Fibroblast of gingiva (primary cell): ENCODE results near the gene TMTC1.
"Not testable (repeated sequence)": the region's sequence is repeated elsewhere in the genome, so short reads cannot be mapped to it uniquely, and the experiment has no call there.

ENCODE experiments used
- DNase-seq: peaks from one replicate; pipeline ENCODE4 v3.0.0-alpha.2; 2011; ENCODE audit warnings: low read depth

The TMTC1 gene

GRCh38 chr12:29569132-29569757 lies 214.5 kb downstream of the TMTC1 start:
- DNase-seq: peak; percentile 65

DNA sequence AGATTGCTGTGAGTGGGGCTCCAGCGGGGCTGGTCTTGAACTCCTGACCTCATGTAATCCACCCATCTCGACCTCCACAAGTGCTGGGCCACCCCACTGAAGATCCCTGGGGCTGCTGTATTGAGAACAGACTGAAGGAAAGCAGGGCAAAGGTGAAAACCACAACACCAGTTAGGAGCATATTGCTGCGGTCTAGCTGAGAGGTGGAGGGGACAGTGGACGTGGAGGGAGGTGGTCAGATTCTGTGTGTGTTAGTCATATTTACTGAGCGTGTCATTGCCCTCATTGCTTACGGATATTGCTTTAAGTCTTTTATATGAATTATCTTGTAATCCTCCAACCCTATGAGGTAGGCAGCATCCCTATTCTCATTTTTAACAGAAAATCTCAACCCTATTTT lies 217.3 kb downstream of the TMTC1 start:
- DNase-seq: no peak

- no peak for DNase-seq
Observed at GRCh38 chr12:29565727-29566126, 218.0 kb downstream of the TMTC1 start.

DNA sequence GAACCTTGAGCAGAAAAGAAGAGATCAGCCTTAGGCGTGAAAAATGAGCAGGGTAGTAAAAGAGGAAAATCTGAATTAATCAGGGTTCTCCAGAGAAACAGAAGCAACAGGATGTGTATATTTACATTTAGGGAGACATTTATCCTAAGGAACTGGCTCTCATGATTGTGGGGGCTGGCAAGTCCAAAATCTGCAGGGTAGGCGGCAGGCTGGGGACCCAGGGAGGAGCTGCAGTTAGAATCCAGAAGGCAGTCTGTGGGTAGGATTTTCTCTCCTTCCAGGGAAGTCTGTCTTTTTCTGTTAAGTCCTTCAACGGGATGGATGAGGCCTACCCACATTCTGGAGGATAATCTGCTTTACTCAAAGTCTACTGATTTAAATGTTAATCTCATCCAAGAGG lies 218.8 kb downstream of the TMTC1 start:
- DNase-seq: no peak

GRCh38 chr12:29563636-29564035 lies 220.1 kb downstream of the TMTC1 start:
- no peak for DNase-seq

GRCh38 chr12:29563071-29563470 lies 220.7 kb downstream of the TMTC1 start:
- DNase-seq: no peak

GRCh38 chr12:29562110-29562804 lies 221.5 kb downstream of the TMTC1 start:
- DNase-seq: peak; percentile 92

- DNase-seq: peak; percentile 49
Observed at GRCh38 chr12:29561664-29562071, 222.1 kb downstream of the TMTC1 start.

DNA sequence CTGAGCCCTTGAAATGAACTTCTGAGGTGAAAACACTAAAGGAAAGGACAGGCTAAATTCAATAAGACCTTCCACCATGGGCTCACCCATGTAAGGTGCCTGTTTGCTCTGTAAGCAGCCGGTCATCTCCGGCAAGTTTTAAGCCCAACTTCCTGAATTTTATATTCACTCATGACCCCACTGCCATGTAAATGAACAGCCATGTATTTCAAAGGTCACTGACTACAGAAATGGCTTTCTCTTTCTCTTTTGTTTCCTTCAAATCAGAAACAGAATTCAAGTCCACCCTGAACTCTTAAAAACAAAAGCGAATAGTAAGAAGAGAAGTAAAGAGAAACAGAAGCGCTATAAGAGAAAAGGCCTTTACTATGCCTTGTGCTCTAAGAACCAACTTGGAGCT lies 224.5 kb downstream of the TMTC1 start:
- DNase-seq: no peak

DNA sequence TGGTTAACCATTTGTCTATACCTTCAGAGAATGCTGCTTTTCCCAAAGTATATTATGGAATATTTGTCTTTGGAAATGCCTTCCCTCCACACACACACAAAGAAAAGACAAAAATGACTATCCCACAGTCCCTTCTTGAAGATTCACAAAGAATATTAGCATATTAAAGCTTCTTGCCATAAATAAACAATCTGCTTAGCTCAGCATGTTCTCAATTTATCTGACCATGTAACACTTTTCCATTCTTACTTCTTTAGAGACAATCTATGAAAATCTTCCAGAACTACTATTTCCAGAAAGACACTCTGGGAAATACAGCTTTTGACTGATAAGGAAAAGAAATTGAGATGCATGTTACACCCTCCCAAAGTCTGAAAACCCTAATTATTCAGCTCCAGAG lies 227.4 kb downstream of the TMTC1 start:
- no peak for DNase-seq

DNA sequence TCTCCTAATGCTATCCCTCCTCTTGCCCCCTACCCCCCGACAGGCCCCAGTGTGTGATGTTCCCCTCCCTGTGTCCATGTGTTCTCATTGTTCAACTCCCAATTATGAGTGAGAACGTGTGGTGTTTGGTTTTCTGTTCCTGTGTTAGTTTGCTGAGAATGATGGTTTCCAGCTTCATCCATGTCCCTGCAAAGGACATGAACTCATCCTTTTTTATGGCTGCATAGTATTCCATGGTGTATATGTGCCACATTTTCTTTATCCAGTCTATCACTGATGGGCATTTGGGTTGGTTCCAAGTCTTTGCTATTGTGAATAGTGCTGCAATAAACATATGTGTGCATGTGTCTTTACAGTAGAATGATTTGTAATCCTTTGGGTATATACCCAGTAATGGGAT lies 228.3 kb downstream of the TMTC1 start:
- DNase-seq: not testable (repeated sequence)

DNA sequence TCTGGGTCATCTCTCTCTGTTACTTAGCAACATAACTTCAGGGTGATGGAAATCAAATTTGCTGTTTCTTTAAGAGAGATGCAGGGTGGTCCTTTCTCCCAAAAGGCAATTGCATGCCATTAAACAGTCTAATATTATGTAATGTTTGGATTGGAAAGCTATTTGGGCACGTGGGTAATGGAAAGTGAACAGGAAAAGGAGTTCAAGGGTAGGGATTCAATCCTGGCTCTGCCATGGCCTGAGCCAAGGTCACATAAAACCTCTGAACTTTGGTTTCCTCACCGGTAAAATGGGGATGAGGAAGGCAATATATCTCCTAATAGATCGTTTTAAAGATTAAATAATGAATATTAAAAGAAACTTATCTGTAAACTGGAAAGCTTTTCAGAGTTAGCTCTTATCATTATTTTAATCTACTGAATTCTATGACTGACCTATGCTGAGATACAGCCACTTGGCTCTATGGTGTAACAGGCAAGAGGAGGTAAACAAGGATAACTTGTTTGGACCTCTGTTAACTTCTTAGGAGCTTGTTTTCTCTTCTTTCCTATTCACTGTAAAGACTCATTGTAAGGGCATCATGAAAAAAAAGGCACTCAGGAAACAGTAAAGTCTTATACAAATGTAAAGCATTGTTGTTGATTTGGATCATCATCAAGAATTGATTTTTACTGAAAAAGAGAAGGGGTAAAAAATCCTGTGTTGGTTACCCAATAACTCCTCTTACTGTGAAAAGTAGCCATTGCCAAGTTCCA lies 230.6 kb downstream of the TMTC1 start:
- DNase-seq: no peak

DNA sequence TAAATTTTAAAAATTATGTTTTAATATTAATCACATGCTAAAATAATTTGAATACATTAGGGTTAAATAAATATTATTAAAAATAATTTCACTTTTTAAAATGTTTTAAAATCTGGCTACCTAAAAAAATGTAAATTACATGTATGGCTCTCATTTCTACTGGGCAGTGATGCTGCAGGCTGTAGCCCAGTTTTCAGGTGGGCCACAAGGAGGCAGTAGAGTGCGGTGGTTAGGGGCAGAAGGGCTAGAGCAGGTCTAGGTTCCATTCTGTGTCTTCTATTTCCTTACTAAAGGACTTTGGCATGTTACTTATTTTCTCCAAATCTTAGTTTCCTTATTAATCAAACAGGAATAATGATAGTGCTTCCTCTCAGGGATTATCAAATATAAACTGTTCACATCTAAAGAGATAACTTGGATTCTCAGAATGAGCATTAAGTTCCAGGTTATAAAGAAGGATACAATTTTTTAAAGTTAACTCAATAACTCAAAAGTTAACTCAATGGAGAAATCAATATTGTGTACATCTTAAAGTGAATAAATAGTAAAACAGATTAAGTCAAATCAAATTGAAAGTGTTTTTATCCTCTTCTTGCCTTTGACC lies 231.3 kb downstream of the TMTC1 start:
- peak; percentile 48 for DNase-seq

DNA sequence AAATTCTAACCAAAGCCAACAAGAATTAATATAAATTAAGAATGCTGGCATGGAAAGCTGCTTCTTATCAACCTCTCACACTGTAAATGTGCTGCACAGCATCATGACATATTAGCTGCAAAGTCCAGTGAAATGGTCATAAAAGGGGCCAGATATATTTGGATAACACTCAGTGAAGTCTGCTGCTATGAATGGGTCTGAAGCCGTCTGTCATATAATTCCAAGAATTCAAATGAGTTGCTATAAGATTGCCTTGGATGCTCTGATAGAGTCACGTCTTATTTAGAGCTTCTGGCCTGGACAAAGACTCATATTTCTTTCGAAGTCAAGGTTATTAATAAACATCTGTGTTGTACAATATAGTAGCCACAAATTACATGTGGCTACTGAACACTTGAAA lies 231.9 kb downstream of the TMTC1 start:
- no peak for DNase-seq

DNA sequence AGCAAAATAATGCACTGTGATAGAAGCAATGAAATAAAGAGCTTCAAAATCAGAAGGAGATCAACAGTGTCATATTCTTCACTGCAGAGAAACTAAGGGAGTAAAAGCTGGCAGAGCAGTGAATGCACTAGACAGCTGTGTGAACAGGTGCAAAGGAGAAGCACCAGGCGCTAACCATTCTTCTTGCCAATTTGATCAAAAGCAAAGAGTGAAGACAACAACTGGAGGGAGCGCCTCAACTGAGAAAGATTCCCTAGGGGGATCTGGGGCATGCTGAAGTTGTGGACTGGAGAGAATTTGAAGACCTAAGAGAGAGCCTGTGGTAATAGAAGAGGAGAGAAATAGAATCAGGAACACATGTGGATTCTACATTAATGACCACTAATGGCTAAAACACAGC lies 235.9 kb downstream of the TMTC1 start:
- DNase-seq: no peak

DNA sequence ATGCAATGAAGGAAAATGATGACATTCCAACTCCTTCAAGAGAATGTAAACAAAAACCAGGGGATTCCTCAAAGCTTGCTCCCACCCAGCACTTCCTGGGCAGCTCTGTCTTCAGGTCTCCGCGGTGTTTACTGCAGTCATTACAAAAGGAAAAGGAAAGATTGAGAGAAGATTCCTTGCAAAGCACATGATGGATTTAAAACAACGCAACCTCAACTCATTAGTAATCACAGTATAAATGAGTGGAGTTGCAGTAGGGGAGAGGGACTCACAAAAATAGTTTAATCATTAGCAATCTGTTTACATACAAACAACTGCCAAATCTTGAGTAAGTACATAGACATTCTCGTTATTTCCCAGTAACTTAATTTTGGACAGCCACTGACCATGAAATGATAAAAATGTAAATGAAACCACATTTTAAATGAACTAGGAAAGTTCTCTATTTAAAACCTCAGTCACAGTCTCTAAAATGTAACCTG lies 236.6 kb downstream of the TMTC1 start:
- DNase-seq: peak; percentile 94

DNA sequence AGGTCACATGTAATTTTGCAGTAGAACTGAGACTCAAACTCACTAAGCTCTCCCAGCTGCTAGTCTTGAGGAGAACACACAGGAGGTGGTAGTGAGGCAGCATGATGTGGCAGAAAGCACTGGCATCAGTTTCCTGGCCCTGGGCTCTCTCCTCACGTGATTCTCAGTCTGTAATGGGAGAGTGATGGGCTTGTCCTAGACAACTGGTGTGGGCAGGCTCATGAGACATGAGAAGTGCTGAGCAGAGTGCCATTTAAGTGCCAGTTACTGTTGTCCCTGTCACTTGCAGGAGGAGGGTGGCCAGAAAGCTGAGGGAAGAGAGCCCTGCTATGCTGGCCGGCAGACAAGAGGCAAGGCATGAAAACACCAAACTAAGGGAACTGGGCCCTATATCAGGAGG lies 237.7 kb downstream of the TMTC1 start:
- peak; percentile 48 for DNase-seq

GRCh38 chr12:29545102-29545467 lies 238.7 kb downstream of the TMTC1 start:
- no peak for DNase-seq

- no peak for DNase-seq
Observed at GRCh38 chr12:29544428-29545101, 239.2 kb downstream of the TMTC1 start.

GRCh38 chr12:29543036-29543435 lies 240.7 kb downstream of the TMTC1 start:
- DNase-seq: peak; percentile 85

DNA sequence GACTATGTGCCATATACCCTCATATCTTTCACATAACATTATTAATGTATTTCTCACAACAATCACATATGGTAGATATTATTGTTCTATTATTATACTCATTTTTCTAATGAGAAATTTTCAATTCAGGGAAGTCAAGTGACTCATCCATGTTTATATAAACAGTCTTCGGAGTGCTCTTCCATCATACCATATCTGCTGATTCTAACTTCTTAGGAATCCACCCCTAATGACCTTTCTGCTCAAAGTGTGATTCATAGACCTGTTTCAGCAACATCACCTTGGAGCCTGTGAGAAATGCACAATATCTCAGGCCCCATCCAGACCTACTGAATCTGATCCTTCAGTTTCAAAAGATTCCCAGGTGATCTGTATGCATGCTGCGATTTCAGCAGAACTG lies 246.4 kb downstream of the TMTC1 start:
- peak; percentile 52 for DNase-seq

DNA sequence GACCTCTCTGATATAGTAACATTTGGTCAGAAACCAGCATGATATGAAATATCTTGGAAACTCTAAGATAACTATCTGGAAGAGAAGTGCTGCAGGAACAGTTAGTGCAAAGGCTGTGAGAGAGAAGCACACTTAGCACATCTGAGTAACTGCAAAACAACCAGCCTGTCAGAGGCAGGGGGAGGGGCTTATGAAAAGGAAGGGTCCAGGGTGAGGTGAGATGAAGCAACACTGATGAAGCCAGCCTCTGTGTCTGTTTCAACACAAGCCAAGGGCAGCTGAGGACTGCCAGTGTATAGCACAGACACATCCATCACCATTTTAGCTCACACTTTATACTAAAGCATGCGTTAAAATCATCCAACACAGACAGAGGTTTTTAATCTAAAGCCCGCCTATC lies 248.8 kb downstream of the TMTC1 start:
- peak; percentile 62 for DNase-seq
